ENCODE measurements around the gene ABCC1.

GRCh38 chr16:16092925-16093627 is 143.7 kb downstream of the ABCC1 start:
- no peak for TF ChIP-seq POLR2A (IDR thresholded peaks at IDR 0.05)
- no peak for TF ChIP-seq EP300 (IDR thresholded peaks at IDR 0.05)
- no peak for TF ChIP-seq CTCF (IDR thresholded peaks at IDR 0.05)
- TF ChIP-seq POLR2AphosphoS5 (IDR thresholded peaks at IDR 0.05), result no peak
